K562 (cell line): ENCODE data around the gene PLAC8. TPM values are rescaled to one million over a fixed set of nuclear protein-coding genes. Genes with fewer than 3 reads are reported as not detected.

ENCODE experiments used
- ATAC-seq: fragments of 200-7000 bp; cut with Tn5 transposase; 3 replicates; pipeline ENCODE4 v1.9.1; 2020; ENCODE audit warnings: moderate library complexity
- BruUV-seq: library from RNA; stranded (reverse); fragments of 400-500 nt; replicated peaks from 2 replicates; lab custom pipeline; 2021; lab: Mats Ljungman, UMichigan
- CTCF ChIA-PET: fragments of 300-600 bp; formaldehyde crosslinking; extraction: SDS; loops from one replicate; lab custom pipeline; 2021; ENCODE audit warnings: low intra/inter-chr PET ratio; lab: Yijun Ruan, JAX
- POLR2A ChIA-PET: fragments of 300-600, 350-650 bp; sonication (Branson Sonifier 250); formaldehyde crosslinking; extraction: SDS; loops from one replicate; lab custom pipeline; 2021; ENCODE audit warnings: antibody characterized with exemption, inconsistent platforms; lab: Yijun Ruan, JAX
- DNase-seq, 4 experiments: peaks; one replicate each; pipeline versions ENCODE4 v3.0.0 to v3.0.0-alpha.2; 2011 to 2018; ENCODE audit warnings: low spot score in 3 of 4, mixed read lengths in 3 of 4; ENCODE audit errors: extremely low read depth in 1 of 4
- FAIRE-seq: peaks from 2 replicates; lab custom pipeline; 2011; peaks lifted over from hg19 to GRCh38; lab: Jason Lieb, UNC
- H2AFZ ChIP-seq: 2 replicates; pipeline ENCODE4 v1.6.0; 2011; ENCODE audit warnings: low read depth, low read length, control low read depth, inconsistent platforms
- H3K27ac ChIP-seq: fragments of 200-600 bp; 3 replicates; pipeline ENCODE4 v1.8.0; 2011; ENCODE audit warnings: low read depth, mild to moderate bottlenecking, control low read depth, inconsistent platforms, low read length, moderate library complexity, mixed read lengths; ENCODE audit errors: extremely low read depth
- H3K27me3 ChIP-seq, 2 experiments: fragments of 300-600 bp in 1 of 2; 2 replicates in 1 of 2; 3 replicates in 1 of 2; pipeline versions ENCODE4 v1.6.0 to v1.8.0; 2011; ENCODE audit warnings: inconsistent platforms in 2 of 2, low read length in 2 of 2, mild to moderate bottlenecking in 1 of 2, mixed read lengths in 1 of 2, moderate library complexity in 1 of 2; ENCODE audit not compliant: control insufficient read depth in 2 of 2, insufficient read depth in 2 of 2
- H3K36me3 ChIP-seq: fragments of 300-600 bp; 3 replicates; pipeline ENCODE4 v1.8.0; 2011; ENCODE audit warnings: mild to moderate bottlenecking, low read length, inconsistent platforms; ENCODE audit not compliant: control insufficient read depth, insufficient read depth
- H3K4me1 ChIP-seq, 2 experiments: fragments of 200-600 bp in 1 of 2; replicated peaks in 1 of 2; 2 replicates in 1 of 2; 3 replicates in 1 of 2; pipeline versions ENCODE4 v1.5.1 to v1.8.0; 2011; ENCODE audit warnings: inconsistent platforms in 2 of 2, low read length in 2 of 2, mild to moderate bottlenecking in 1 of 2, mixed read lengths in 1 of 2, moderate library complexity in 1 of 2; ENCODE audit not compliant: control insufficient read depth in 2 of 2, insufficient read depth in 2 of 2
- H3K4me2 ChIP-seq: 2 replicates; pipeline ENCODE4 v1.6.1; 2011; ENCODE audit warnings: low read length, control low read depth, inconsistent platforms, mixed read lengths; ENCODE audit not compliant: insufficient read depth
- H3K4me3 ChIP-seq: fragments of 200-600 bp; sonication (generic), shearing (Covaris generic); 2 replicates; pipeline ENCODE4 v1.5.1; 2016; ENCODE audit warnings: control low read depth, inconsistent platforms
- H3K79me2 ChIP-seq: fragments of 200-600 bp; 3 replicates; pipeline ENCODE4 v1.8.0; 2011; ENCODE audit warnings: low read length, inconsistent platforms; ENCODE audit not compliant: control insufficient read depth, insufficient read depth
- H3K9ac ChIP-seq, 2 experiments: 2 replicates each; pipeline versions ENCODE4 v1.6.0 to v1.6.1; 2011; ENCODE audit warnings: low read depth in 2 of 2, low read length in 2 of 2, control low read depth in 1 of 2, inconsistent platforms in 1 of 2, mild to moderate bottlenecking in 1 of 2, mixed read lengths in 1 of 2; ENCODE audit not compliant: insufficient read depth in 1 of 2
- H3K9me1 ChIP-seq: one replicate; pipeline ENCODE4 v1.6.0; 2011; ENCODE audit warnings: inconsistent platforms, mild to moderate bottlenecking, low read length, moderate library complexity; ENCODE audit not compliant: control insufficient read depth, insufficient read depth
- H3K9me3 ChIP-seq: replicated peaks from 2 replicates; pipeline ENCODE4 v1.5.1; 2011; ENCODE audit warnings: low read depth, low read length, inconsistent platforms; ENCODE audit not compliant: control insufficient read depth, insufficient read depth
- H4K20me1 ChIP-seq: replicated peaks from 2 replicates; pipeline ENCODE4 v1.6.1; 2011; ENCODE audit warnings: low read length, inconsistent platforms, mixed read lengths; ENCODE audit not compliant: control insufficient read depth, insufficient read depth
- WGBS: fragments of 100-300 bp; shearing (Covaris generic); methylation state at CpG from one replicate; pipeline ENCODE4 v1.1.6; 2016; ENCODE audit warnings: low coverage, mixed read lengths; ENCODE audit not compliant: insufficient coverage; ENCODE audit errors: missing lambda C conversion rate; 5-methylcytosine and 5-hydroxymethylcytosine counted together
- in situ Hi-C: fragments of 300-500 bp; cut with MboI; formaldehyde crosslinking; loops from 4 replicates; pipeline ENCODE4 v1.15.0; 2018; ENCODE audit warnings: inconsistent platforms, mixed read lengths
- intact Hi-C: fragments of 100-400 bp; cut with micrococcal nuclease; formaldehyde crosslinking; loops from 2 replicates; pipeline ENCODE4 v1.14.2; 2022
- polyA plus RNA-seq, 8 experiments: library from polyadenylated mRNA; depleted of rRNA in 4 of 8; stranded (reverse) in 5 of 8; unstranded in 3 of 8; fragments of >200 nt; fragmentation: Nextera tagmentation in 2 of 8; fragmentation: Illumina TruSeq in 1 of 8; extraction: Ambion mirVana in 2 of 8; extraction: Trizol in 1 of 8; gene quantifications; 2 replicates each; pipeline versions ENCODE4 v1.2.1 to v1.2.3, GENCODE V29; 2011 to 2014; ENCODE audit warnings: inconsistent platforms in 1 of 8, missing spikeins in 1 of 8
- total RNA-seq, 7 experiments: library from RNA; depleted of rRNA in 6 of 7; stranded (reverse); fragments of >200 nt in 6 of 7; fragmentation: Illumina TruSeq in 2 of 7; extraction: Trizol in 2 of 7; gene quantifications; 2 replicates each; pipeline versions ENCODE4 v1.2.1 to v1.2.3, GENCODE V29; 2011 to 2021; ENCODE audit warnings: low replicate concordance in 1 of 7
- TF ChIP-seq, protein P1 (sequence below): fragments of 450-650 bp; IDR thresholded peaks from 2 replicates; pipeline ENCODE4 v1.6.1; 2016; ENCODE audit warnings: low read depth
- TF ChIP-seq, protein P2 (sequence below), 3 experiments: IDR thresholded peaks in 2 of 3; conservative IDR thresholded peaks in 1 of 3; 2 replicates each; pipeline ENCODE4 v1.5.1; 2011 to 2012; ENCODE audit warnings: low read length in 3 of 3, mild to moderate bottlenecking in 3 of 3, control low read depth in 2 of 3, improper control_type of control experiment in 1 of 3, inconsistent platforms in 1 of 3, low read depth in 1 of 3, mixed read lengths in 1 of 3, moderate library complexity in 1 of 3; ENCODE audit not compliant: insufficient read depth in 2 of 3
- TF ChIP-seq, protein P3 (sequence below): fragments of 450-650 bp; IDR thresholded peaks from 2 replicates; pipeline ENCODE4 v1.7.1; 2018; ENCODE audit warnings: mild to moderate bottlenecking, low read depth; ENCODE audit not compliant: partially characterized antibody

The PLAC8 gene
- total and polyA plus RNA-seq, 9 of the 15 experiments (the other 6 are each of a cell fraction or from before 2014, with no cell fraction given): 0.27 to 0.51 TPM; not detected in 7

DNA sequence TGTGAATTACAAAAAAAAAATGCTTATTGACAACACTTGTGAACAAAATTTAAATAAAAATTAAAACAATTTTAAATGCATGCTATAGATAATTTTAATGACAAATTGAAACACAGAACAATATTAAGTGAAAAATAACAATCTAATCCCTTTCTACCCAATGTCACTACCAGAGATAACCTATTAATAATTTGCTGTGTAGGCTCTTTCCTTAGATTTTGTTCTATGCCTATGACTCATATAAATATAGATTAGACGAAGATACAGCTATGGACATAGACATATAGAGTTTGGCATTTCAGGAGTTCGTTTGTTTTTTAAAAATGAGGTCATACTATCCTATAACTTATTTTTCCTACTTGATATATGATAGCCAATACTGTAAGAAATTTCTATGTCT lies 18.1 kb downstream of the PLAC8 start (continued):
- TF ChIP-seq, protein P1, sequence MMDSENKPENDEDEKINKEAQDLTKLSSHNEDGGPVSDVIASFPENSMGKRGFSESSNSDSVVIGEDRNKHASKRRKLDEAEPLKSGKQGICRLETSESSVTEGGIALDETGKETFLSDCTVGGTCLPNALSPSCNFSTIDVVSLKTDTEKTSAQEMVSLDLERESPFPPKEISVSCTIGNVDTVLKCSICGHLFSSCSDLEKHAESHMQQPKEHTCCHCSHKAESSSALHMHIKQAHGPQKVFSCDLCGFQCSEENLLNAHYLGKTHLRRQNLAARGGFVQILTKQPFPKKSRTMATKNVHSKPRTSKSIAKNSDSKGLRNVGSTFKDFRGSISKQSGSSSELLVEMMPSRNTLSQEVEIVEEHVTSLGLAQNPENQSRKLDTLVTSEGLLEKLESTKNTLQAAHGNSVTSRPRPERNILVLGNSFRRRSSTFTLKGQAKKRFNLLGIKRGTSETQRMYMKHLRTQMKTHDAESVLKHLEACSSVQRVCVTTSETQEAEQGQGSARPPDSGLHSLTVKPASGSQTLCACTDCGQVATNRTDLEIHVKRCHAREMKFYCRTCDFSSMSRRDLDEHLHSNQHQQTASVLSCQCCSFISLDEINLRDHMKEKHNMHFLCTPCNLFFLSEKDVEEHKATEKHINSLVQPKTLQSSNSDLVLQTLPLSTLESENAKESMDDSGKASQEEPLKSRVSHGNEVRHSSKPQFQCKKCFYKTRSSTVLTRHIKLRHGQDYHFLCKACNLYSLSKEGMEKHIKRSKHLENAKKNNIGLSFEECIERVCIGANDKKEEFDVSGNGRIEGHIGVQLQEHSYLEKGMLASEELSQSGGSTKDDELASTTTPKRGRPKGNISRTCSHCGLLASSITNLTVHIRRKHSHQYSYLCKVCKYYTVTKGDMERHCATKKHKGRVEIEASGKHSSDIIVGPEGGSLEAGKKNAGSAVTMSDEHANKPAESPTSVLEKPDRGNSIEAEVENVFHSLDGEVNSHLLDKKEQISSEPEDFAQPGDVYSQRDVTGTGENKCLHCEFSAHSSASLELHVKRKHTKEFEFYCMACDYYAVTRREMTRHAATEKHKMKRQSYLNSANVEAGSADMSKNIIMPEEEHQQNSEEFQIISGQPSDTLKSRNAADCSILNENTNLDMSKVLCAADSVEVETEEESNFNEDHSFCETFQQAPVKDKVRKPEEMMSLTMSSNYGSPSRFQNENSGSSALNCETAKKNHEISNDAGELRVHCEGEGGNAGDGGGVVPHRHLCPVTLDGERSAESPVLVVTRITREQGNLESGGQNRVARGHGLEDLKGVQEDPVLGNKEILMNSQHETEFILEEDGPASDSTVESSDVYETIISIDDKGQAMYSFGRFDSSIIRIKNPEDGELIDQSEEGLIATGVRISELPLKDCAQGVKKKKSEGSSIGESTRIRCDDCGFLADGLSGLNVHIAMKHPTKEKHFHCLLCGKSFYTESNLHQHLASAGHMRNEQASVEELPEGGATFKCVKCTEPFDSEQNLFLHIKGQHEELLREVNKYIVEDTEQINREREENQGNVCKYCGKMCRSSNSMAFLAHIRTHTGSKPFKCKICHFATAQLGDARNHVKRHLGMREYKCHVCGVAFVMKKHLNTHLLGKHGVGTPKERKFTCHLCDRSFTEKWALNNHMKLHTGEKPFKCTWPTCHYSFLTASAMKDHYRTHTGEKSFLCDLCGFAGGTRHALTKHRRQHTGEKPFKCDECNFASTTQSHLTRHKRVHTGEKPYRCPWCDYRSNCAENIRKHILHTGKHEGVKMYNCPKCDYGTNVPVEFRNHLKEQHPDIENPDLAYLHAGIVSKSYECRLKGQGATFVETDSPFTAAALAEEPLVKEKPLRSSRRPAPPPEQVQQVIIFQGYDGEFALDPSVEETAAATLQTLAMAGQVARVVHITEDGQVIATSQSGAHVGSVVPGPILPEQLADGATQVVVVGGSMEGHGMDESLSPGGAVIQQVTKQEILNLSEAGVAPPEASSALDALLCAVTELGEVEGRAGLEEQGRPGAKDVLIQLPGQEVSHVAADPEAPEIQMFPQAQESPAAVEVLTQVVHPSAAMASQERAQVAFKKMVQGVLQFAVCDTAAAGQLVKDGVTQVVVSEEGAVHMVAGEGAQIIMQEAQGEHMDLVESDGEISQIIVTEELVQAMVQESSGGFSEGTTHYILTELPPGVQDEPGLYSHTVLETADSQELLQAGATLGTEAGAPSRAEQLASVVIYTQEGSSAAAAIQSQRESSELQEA: no peak
- TF ChIP-seq, all 486 proteins: peak for 2

DNA sequence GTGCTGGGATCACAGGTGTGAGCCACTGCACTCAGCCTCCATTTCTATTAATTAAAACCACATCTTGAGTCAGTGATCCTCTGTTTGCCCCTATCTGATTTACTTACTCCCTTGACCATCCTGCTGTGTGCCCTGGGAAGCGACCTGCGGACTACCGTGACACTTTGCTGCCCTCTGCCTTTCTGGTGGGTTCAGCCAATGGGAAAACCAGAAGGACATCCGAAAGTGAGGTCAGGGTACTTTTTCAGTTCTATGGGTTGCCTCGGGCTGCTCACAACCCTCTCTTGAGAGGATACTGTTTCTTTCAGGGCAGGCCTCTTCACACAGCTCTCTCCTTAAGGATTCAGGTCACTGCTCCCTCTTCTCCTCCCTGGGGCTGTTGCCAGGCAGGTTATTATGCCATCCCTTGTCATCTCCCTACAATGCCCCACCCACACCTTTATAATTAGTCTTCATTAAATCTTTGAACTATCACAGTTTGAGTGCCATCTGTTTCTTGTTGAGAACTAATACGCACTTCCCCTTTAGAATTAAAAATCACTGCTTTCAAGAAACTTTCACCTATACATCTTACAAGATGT lies 21.4 kb downstream of the PLAC8 start:
- CTCF ChIA-PET: no interaction called here
- POLR2A ChIA-PET: no interaction called here
- intact Hi-C loops: no loop called here
- Histone ChIP-seq H3K79me2 (no peaks in the 10 kb centered on the region), H3K9me1 (no peaks in the 10 kb centered on the region), H3K4me3 (no peak overlapping the region), H3K9ac (no peak overlapping the region), H3K36me3 (no peaks in the 10 kb centered on the region), H3K9me3 (no peaks in the 10 kb centered on the region), H3K4me1 (no peaks in the 10 kb centered on the region), H3K27me3 (peaks cover 12 to 13% of the 10 kb centered on the region in 2 experiments; a peak in 4 of 5 replicates), H3K27ac (no peak overlapping the region), H3K4me2 (no peak overlapping the region), H4K20me1 (no peaks in the 10 kb centered on the region), H2AFZ (no peak overlapping the region)
- ATAC-seq: peak; percentile 72
- no TSS peak for BruUV-seq
- peak in 2 of 4 experiments; percentile 17 to 45 for DNase-seq
- in situ Hi-C loops: no loop called here
- 0% methylated on average over 6 of the region's 6 CpGs for whole genome bisulfite sequencing
- no peak for FAIRE-seq
- TF ChIP-seq, protein P2, sequence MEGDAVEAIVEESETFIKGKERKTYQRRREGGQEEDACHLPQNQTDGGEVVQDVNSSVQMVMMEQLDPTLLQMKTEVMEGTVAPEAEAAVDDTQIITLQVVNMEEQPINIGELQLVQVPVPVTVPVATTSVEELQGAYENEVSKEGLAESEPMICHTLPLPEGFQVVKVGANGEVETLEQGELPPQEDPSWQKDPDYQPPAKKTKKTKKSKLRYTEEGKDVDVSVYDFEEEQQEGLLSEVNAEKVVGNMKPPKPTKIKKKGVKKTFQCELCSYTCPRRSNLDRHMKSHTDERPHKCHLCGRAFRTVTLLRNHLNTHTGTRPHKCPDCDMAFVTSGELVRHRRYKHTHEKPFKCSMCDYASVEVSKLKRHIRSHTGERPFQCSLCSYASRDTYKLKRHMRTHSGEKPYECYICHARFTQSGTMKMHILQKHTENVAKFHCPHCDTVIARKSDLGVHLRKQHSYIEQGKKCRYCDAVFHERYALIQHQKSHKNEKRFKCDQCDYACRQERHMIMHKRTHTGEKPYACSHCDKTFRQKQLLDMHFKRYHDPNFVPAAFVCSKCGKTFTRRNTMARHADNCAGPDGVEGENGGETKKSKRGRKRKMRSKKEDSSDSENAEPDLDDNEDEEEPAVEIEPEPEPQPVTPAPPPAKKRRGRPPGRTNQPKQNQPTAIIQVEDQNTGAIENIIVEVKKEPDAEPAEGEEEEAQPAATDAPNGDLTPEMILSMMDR (IDR thresholded peaks at IDR 0.05 in 2 of 3, conservative IDR thresholded peaks at IDR 0.05 in 1 of 3; ENCODE audit: insufficient read depth in 2 of 3, low read depth in 1 of 3, low read length in 3 of 3): peak; percentile 17 to 38 (median 23); a peak in 3 of 6 replicates
- TF ChIP-seq, protein P3, sequence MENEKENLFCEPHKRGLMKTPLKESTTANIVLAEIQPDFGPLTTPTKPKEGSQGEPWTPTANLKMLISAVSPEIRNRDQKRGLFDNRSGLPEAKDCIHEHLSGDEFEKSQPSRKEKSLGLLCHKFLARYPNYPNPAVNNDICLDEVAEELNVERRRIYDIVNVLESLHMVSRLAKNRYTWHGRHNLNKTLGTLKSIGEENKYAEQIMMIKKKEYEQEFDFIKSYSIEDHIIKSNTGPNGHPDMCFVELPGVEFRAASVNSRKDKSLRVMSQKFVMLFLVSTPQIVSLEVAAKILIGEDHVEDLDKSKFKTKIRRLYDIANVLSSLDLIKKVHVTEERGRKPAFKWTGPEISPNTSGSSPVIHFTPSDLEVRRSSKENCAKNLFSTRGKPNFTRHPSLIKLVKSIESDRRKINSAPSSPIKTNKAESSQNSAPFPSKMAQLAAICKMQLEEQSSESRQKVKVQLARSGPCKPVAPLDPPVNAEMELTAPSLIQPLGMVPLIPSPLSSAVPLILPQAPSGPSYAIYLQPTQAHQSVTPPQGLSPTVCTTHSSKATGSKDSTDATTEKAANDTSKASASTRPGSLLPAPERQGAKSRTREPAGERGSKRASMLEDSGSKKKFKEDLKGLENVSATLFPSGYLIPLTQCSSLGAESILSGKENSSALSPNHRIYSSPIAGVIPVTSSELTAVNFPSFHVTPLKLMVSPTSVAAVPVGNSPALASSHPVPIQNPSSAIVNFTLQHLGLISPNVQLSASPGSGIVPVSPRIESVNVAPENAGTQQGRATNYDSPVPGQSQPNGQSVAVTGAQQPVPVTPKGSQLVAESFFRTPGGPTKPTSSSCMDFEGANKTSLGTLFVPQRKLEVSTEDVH: no peak
